ENCODE results near the gene ZNF714.

- TF ChIP-seq POLR2A (IDR thresholded peaks at IDR 0.05) (no peak), CTCF (IDR thresholded peaks at IDR 0.05) (no peak)
Observed at GRCh38 chr19:21151460-21151859, 69.5 kb downstream of the ZNF714 start.

Measured in thyroid gland (tissue), 4 donors.